Lower leg skin (tissue), 4 donors: ENCODE results near the gene DNER. TPM values are rescaled to one million over a fixed set of nuclear protein-coding genes. Genes with fewer than 3 reads are reported as not detected.
A peak's percentile ranks its signal among the peaks of the same experiment; 100 is the strongest.

ENCODE experiments used
- DNase-seq, 2 donors: peaks; one replicate each; pipeline ENCODE4 v3.0.0-alpha.2; 2019; ENCODE audit warnings: low spot score in 2 of 2
- H3K4me3 ChIP-seq: fragments of 200-600 bp; sonication (generic); 2 replicates; pipeline ENCODE4 v1.5.1; 2017; ENCODE audit warnings: mild to moderate bottlenecking, low read depth; ENCODE audit not compliant: poor library complexity, severe bottlenecking
- CTCF ChIP-seq, 3 donors: fragments of 450-650 bp; IDR thresholded peaks; one replicate each; pipeline ENCODE4 v1.5.1; 2016; ENCODE audit warnings: antibody characterized with exemption in 3 of 3, mild to moderate bottlenecking in 3 of 3, moderate library complexity in 2 of 3
- POLR2A ChIP-seq, 2 donors: fragments of 450-650 bp; IDR thresholded peaks; one replicate each; pipeline ENCODE4 v1.6.1; 2016 to 2017; ENCODE audit warnings: antibody characterized with exemption in 2 of 2, mild to moderate bottlenecking in 1 of 2, moderate library complexity in 1 of 2
- WGBS, 2 donors: methylation state at CpG; one replicate each; pipeline ENCODE4 v1.1.5; 2018; 5-methylcytosine and 5-hydroxymethylcytosine counted together
- intact Hi-C: fragments of 100-400 bp; cut with DNase I; formaldehyde crosslinking; loops from one replicate; pipeline ENCODE4 v1.15.0; 2023; ENCODE audit warnings: low total_unique reads
- total RNA-seq, 4 donors: library from RNA; depleted of rRNA; stranded (reverse); fragments of >200 nt; gene quantifications; one replicate each; pipeline ENCODE4 v1.1.0, GENCODE V29; 2016

The DNER gene
- total RNA-seq, 4 donors from 2014 or later: 2.8 to 20.1 (median 12.8) TPM

GRCh38 chr2:229463841-229464346, 250.5 kb downstream of the DNER start:
- TF ChIP-seq CTCF (IDR thresholded peaks at IDR 0.05) (no peak), POLR2A (IDR thresholded peaks at IDR 0.05) (no peak)
- peak in 1 of 2 donors; percentile 37 for DNase-seq
- intact Hi-C loops: no loop called here
- H3K4me3 ChIP-seq: no peak overlapping the region
- 12 to 22% methylated on average over 2 of the region's 2 CpGs for WGBS, 2 donors

- no peak for TF ChIP-seq CTCF (IDR thresholded peaks at IDR 0.05)
- TF ChIP-seq POLR2A (IDR thresholded peaks at IDR 0.05): no peak
- DNase-seq: no peak
- no peak overlapping the region for H3K4me3 ChIP-seq
- intact Hi-C loops: no loop called here
Measured at GRCh38 chr2:229462112-229462511, 252.2 kb downstream of the DNER start.

- TF ChIP-seq POLR2A (IDR thresholded peaks at IDR 0.05) (no peak), CTCF (IDR thresholded peaks at IDR 0.05) (no peak)
- WGBS, 2 donors: 92 to 93% methylated on average over 6 of the region's 6 CpGs
- no peak for DNase-seq
- no peak overlapping the region for H3K4me3 ChIP-seq
- intact Hi-C loops: no loop called here
Measured at GRCh38 chr2:229456091-229456490, 258.3 kb downstream of the DNER start.

- WGBS, 2 donors: 74 to 78% methylated on average over 7 of the region's 7 CpGs
- TF ChIP-seq CTCF (IDR thresholded peaks at IDR 0.05): no peak
- no peak for TF ChIP-seq POLR2A (IDR thresholded peaks at IDR 0.05)
- DNase-seq: no peak
Measured at GRCh38 chr2:229454934-229455631, 259.3 kb downstream of the DNER start.

GRCh38 chr2:229453230-229453629, 261.1 kb downstream of the DNER start:
- intact Hi-C loops: no loop called here
- H3K4me3 ChIP-seq: no peak overlapping the region
- DNase-seq: no peak
- TF ChIP-seq POLR2A (IDR thresholded peaks at IDR 0.05) (no peak), CTCF (IDR thresholded peaks at IDR 0.05) (no peak)

More at GRCh38 chr2:229454934-229455631, 259.3 kb downstream of the DNER start:
- intact Hi-C loops: no loop called here
- H3K4me3 ChIP-seq: no peak overlapping the region

GRCh38 chr2:229451852-229452251, 262.5 kb downstream of the DNER start:
- intact Hi-C loops: no loop called here
- DNase-seq: no peak
- TF ChIP-seq CTCF (IDR thresholded peaks at IDR 0.05) (no peak), POLR2A (IDR thresholded peaks at IDR 0.05) (no peak)
- no peak overlapping the region for H3K4me3 ChIP-seq
- 89 to 90% methylated on average over 3 of the region's 3 CpGs for WGBS, 2 donors
